T-helper 1 cell treated with Interleukin-12 subunit alpha and Interleukin-12 subunit beta and Interleukin-4 antibody, amounts not matched to agents 30 ng/mL and 1 ng/mL, for 36 hours (primary cell): ENCODE data around the gene SPARC. TPM values are rescaled to one million over a fixed set of nuclear protein-coding genes. Genes with fewer than 3 reads are reported as not detected.

ENCODE experiments used
- intact Hi-C: fragments of 100-400 bp; cut with micrococcal nuclease; formaldehyde crosslinking; loops from one replicate; pipeline ENCODE4 v1.15.1; 2024
- total RNA-seq: library from RNA; stranded (reverse); gene quantifications from 2 replicates; pipeline ENCODE4 v1.2.3, GENCODE V29; 2022

SPARC gene
- total RNA-seq, 1 donor from 2014 or later = 0.42 TPM

DNA sequence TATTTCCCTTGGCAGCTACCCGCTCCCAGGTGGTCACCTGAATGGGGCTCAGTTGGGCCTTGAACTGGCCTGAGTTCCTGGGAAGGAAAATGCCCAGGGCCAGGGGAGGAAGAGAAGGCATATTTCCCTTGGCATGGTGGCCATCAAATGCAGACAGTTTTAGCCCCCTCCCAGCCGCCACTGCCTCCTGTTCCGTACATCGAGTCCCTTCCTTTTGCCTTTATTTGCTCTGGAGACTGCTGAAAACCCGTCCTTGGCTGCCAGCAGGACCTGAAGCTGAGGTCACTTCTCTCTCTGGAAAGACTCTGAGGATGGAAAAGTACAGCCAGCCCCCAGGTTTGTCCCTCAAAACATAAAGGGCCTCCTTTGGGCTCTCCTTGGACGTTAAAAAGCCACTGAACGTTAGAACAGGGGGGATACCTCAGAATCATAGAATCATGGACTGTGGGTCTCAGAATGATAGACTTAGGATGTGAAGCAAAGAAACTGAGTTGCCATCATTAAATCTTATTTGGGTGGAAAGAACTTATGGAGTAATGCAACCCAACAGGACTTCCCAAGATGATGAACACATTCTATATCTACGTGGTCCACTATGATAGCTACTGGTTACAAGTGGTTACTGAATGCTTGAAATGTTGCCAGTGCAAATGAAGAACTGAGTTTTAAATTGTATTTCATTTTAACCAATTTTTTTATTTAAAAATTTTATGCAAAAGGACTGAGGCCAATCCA is 7.1 kb downstream of the SPARC start:
- intact Hi-C loops = no loop called here

DNA sequence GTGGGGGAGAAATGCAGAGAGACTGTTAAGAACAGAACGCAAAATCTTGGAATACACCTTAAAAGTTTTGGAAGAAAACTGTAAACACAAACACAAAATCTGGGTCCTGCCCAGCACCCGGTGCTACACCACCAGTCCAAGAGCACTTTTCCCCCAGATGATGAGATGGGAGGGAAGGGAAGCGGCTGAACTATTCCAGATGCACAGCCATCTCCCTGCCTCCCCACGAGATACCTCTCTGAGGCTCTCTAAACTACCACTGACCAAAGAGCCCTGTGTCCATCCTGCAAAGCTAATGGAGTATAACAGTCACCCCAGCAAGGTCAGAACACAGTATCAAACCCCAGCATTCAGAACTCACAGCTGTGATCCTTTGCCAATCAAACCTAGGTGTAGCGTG is 8.0 kb downstream of the SPARC start:
- intact Hi-C loops = no loop called here

DNA sequence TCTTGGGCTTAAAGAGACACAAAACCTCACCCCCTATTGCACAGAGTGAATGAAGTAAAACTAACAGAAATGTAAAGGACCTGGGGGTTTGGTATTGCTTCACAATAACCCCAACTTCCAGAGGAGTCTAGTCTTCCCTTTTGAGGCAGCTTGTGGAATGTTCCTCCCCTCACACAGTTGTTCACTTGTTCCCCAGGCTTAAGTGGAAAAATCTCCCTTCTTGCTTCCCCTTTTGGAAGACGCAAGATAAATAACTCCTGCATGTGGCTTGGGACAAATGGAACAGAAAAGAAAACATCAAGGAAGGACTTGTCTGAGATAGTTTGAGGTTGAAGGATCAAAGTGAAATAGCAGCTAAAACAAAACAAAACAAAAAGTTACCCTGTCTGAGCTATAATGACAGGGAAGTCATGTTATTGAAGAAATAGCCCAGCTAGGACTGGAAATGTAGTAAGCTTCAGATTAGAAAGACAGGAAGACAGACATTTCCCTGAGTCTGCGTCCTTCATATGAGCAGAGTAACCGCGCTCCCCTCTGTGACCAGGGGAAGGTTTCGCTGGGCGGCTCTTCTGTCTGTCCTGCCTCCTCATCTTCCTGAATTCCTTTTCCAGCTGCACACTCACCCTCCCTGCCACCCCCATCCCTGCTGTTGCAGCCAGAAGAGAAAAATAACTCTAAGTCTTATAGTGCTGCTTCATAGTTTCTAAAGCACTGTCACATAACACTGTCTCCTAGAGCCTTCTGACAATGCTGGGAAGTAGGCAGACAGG is 8.8 kb downstream of the SPARC start:
- intact Hi-C loops = no loop called here

DNA sequence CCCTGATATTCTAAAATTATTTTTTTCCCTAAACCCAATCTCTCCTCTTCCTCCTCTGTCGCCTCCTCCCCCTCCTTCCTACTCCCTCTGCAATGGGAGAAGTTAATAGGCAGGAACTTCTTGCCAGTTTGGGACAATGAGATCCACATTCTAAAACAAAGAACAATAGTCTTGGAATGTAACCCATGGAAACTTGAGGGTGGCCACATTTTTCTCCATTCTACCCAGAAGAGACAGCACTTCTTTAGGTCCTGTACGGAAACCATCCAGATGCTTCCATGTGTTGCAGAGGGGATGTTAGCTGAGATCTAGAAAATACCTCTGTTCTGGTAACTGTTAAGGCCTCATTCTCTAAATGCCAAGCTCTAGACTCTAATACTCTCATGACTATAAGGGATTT is 10.0 kb downstream of the SPARC start:
- intact Hi-C loops = no loop called here

DNA sequence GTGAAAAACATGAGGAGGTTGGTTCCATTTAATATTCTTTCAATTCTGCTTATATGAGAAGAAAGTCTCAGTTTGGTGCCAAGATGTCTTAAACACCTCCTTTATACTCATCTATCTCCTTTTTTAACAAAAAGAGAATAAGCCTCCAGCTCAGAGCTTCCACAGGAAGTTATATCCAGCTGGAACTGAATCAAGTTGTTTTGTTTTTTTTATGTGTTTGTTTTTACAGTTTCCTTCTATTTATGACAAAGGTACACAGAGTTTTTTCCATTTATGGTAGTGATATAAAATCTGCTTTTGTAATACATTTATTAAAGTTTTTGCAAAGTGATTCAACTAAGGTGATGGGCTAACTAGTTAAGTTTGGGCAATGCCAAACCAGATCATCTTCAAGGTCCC is 10.4 kb downstream of the SPARC start:
- intact Hi-C loops = no loop called here

DNA sequence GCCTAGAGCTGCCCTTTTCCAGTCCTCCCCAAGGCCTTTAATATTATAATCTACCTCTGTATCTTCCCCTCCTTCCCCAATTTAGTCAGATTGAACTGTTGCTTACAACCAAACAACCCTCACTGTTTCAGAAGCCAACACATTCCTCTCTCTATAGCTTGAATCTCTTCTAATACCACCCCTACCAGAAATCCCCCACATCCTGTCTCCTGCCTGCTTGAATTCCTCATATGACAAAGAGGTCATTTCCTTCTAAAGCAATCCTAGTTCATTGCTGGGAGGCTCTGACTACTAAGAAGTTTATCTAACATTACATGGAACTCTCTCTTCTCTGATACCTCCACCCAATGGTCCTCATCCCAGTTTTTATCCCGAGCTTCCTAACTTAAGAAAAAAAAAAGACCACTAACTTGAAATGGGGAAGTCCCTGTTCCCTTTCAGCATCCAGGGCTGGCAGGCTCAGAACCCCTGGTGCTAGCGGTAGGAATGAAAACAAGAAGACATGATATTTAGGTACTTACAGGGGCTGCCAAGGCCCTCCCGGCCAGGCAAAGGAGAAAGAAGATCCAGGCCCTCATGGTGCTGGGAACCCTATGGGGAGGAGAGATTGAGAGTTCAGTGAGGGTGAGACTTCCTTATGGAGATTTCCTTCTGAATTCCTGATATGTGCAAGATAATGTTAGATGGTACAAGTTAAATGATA is 11.0 kb downstream of the SPARC start:
- intact Hi-C loops = no loop called here

DNA sequence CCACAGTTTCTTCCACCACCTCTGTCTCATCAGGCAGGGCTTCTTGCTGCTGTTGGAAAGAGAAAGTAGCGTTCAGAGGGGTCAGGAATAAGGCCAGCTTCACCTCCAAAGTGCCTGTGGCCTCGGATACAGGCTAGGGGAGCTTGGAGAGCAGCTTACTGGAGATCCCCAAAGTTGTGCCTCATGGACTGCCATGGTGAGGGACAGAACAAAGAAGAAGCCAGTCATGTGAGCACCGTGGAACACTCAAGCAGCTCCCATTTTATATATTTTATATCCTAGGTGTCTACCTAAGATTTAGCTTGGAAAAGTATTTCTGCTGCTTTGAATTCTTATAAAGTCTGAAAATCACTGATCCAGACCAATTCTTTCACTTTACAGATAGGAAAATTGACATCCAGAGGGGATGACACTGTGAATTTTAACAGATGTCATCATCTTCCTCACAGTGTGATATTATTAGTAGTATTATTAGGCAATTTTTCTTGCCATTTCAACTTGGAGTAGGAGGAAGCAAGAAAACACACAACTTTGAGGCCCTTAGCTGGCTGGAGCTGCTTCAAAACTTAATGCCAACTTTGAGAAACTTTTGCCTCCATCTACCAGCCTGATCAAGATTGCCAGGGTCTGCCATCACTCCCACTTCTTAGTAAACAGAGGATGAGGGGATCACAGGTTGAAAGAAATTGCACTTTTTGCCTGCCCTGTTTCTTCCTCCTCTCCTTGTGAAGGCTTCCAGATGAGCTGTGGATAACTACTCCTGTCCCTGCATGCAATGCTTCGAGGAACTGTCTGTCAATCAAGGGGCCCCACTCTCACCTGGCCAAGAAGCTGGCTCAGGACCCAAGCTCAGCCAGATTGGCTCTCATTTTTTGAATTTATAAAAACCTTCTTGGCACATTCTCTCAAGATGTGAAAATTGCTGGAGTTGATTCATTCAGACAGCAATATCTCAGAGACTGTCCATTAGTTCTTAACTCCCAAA is 11.8 kb downstream of the SPARC start:
- intact Hi-C loops = no loop called here

DNA sequence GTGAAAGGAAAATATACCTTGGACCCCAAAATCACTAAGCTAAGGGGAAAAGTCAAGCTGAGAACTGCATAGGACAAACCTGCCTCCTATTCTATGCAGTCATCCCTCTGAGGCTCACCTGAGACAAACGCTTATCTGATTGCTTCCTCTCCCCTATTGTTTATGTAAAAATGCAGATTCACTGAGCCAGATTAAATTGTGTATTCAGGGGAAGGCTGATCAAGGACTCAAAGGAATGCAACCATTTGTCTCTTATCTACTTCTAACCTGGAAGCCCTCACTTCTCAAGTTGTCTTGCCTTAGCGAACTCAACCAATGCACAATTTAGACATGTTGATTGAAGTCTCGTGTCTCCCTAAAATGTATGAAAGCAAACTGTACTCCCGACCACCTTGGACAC is 13.3 kb downstream of the SPARC start:
- intact Hi-C loops = no loop called here

DNA sequence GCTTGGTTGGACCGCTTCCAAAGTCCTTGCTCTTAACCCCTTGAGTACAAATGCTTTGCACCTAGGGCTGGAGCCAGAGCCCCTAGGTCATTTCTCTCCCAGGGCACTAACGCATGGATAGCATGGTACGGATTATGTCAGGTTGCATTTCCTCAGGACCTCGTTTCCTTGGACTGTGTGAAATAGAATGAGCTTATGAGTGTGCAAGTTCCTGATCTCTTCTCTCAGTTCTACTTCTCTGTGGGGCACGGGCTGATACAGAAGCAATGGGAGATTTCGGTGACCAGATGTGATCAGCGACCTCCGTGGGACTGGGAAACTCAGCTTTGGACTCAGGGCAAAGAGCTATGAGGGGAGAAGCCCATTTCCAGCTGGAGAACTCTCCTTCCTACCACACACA is 14.2 kb downstream of the SPARC start:
- intact Hi-C loops = no loop called here

DNA sequence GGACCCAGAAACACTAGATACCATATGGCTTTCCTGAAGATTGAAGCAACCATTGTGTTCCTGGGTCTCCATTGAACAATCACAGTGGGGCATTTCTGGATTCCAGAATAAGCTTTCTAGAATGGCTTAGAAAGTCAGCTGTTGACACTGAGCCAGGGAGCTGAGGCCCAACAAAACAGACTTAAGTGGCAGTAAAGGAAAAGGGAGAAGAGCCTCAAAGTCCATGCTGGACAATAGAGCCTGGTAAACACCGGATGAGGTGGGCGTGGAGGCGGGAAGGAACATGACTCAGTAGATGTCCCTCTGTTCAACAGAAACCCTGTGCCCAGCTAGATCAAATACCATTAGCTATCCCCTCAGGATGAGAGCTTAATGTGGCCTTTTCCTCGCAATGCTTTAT is 14.8 kb downstream of the SPARC start:
- intact Hi-C loops = no loop called here

DNA sequence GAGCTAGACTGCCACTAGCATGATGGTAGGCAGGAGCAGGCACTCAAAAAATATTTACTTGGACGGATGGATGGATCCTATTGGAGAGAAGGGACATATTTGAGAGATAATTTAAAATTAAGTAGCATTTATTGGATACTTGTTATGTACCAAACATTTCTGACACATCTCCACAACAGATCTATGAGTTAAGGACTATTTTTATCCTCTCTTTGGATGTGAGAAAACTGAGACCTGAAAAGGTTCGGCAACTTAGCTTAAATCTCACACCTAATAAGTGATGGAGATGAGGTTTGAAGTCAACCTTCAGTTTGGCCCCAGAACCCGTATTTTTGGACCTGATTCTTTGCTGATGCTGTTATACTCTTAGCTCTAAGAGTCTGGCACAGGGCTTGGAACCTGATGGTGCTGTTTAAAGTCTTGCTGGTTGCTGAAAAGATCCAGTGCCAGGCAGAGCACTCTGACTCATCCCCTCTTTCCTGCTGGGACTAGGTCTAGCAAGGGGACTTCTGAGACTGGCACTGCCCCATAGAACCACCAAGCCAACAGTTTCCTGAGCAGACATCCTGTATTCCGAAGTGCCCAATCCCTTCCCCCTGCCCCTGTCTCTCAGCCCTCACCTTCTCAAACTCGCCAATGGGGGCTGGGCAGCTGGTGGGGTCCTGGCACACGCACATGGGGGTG is 15.6 kb downstream of the SPARC start:
- intact Hi-C loops = no loop called here

DNA sequence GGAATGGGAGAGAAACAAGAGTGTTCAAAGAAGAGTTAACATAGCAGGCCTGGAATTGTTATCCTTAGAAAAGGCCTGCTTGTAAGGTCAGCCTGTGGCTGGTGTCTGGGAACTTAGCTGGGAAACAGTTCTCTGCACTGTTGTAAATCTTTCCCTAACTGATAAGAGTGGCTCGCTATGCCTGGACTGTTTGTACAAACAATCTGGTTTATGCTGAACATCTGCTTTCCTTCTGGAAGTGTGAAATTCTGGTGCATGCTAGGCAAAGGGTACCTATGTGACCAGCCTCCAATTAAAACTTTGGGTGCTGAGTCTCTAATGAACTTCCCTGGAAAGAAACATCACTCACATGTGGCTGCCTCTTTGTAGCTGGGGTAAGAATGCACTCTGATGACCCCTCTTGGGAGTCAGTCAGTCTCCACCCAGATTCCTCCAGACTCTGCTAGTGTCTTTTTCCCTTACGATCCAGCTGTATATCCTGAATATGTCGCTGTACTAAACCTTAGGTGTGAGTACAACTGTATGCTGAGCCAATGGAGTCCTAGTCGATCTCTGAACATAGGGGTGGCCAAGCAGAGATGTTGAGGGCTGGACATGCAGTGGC is 16.5 kb downstream of the SPARC start:
- intact Hi-C loops = no loop called here

DNA sequence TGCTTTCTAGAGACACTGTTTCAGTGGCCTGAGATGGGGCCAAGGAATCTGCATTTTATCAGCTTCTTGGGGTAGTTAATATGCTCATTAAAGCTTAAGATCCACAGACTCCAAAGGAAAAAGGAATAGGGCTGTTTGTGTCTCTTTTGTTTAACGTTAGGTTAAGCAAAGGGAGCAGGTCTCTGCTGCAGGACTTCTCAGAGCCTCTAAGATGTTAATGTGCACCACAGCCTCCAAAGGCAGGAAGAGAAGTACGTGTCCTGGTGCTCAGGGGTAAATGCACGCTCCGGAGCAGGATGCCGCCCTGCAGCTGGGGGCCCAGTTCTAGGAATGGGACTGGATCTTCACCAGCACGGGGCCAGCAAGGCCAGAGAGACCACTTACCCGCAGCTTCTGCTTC is 19.6 kb downstream of the SPARC start:
- intact Hi-C loops = no loop called here

DNA sequence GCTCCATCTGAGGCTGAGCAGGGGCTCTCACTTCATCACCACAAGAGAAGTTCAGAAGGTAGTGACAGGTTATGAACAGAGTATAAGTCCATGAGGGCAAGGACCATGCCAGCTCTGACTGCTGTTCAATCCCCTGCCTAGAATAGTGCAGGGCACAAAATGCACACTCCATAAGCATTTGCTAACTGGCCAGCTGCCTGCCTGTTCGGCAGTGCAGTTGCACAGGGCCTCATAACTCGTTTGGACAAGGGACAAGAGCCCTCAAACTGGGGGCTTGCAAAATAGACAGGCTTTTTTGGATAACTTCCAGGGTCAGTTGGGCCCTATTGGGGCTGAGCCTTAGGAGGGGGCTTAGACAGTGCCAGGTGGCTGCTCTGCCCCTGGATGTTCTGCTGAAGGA is 21.1 kb downstream of the SPARC start:
- intact Hi-C loops = no loop called here

DNA sequence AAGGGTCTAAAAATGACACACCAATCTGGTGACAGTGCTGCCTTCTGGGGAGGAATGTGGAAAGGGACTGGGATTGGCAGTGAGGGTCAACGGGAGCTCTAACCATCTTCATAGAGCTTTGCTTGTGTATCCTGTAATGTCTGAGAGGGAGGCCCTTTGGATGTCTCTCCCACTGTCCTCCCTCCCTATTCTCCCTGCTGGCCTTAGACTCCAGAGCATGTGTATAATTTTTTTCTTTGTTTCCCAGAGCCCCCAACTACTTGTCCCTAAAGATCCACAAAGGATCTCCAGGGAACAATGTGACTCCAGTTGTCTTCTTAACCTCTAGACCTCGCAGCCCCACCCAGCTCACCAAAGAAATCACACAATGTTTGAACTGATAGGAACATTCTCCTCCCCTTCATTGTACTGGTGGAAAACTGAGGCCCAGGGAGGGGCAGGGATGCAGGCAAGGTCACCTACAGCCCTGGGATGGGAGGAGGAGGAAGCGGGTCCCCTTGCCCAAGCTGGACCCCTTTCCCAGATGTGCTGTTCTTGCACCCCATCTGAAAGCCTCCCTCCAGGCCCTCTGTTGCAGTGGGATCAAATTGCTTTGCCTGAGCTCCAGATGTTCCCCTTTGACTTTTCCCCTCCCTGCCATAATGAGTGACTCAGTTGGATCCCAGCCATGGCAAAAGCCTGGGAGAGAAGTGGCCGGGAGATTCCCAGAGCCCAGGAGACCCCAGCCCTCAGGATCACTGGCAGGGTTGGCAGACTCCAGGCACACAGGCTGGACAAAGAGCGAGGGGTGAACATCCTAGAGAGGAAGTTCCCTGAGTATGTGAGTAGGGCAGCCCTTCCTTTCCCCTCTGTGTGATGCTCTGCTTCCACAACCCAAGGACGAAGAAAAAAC is 21.8 kb downstream of the SPARC start:
- intact Hi-C loops = no loop called here

DNA sequence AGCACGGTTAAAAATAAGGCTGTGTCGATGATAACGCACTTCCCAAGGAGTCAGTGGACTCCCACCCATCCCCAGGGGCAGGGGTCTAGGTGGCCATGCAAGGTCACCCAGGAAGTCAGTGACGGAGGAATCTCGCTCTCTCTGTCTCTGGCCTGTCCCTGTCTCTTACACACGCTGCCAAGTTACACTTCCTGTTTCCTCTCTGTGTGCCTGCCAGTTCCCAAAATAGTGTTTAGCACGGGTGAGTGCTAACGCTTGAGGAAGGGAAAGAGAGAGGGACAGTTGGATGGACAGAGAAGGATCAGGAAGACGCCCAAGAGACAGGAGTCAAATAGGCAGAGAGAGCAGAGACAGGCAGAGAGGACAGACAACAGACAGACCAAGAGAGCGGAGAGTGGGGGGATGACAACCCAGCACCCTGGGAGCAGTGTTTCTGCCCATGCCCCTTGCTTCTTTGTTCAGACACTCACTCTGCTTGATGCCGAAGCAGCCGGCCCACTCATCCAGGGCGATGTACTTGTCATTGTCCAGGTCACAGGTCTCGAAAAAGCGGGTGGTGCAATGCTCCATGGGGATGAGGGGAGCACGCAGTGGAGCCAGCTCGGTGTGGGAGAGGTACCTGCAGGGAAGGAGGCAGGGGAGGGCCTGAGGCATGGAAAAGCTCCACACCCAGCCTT is 23.0 kb downstream of the SPARC start:
- intact Hi-C loops = no loop called here

DNA sequence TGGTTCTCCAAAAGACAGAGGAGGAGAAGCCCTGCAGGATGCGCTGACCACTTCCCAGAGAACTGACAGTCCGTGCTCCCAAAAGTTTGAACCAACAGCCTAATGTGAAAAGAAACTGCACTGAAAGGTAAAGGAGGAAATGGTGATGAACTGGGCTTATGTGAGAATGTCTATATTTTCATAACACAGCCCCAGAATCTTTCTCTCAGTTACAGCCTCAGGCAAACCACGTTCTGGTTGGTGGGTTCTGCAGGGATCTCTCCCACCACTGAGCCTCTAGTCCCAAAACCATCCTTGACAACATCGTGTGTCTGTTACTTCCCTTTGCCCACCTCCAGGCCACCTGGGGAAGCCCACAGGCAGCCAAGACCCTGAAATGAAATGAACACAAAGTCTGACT is 23.9 kb downstream of the SPARC start:
- intact Hi-C loops = no loop called here

DNA sequence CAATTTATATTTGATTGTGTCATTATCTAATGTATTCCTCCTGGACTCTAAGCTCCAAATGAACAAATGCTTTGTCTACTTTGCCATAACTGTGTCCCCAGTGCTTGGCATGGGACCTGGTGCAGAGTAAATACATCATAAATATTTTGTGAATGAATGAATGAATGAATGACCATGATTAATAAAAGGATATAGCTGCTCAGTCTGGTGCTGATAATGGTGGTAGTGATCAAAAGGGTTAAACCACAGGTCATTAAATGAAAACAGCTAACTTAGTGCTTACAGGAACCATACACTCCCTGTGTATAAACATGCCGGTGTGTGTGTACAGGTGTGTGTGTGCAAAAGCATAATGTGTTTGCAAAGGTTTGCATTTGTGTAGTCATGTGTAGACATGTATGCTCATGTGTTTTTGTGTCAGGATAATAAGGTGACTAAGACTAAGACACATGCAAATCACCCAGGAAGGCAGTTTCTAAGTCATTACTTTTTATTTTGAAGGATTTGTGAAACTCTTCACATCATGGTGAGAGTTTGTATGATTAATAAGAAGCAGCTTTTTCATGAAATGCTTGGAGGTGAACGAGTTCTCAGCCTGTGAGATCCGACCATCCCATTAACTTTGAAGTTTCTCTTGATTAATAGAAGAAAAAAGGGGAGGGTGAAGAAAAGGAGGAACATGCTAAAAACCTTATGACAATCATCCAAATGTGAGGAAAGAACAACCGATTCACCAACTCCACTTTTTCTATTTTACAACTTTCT is 24.6 kb downstream of the SPARC start:
- intact Hi-C loops = no loop called here
